NCI-H1436 (cell line): ENCODE results near the gene PREX1.

ENCODE experiments used
- DNase-seq: peaks from one replicate; lab custom pipeline; 2025; lab: John Stamatoyannopoulos, UW

The PREX1 gene

DNA sequence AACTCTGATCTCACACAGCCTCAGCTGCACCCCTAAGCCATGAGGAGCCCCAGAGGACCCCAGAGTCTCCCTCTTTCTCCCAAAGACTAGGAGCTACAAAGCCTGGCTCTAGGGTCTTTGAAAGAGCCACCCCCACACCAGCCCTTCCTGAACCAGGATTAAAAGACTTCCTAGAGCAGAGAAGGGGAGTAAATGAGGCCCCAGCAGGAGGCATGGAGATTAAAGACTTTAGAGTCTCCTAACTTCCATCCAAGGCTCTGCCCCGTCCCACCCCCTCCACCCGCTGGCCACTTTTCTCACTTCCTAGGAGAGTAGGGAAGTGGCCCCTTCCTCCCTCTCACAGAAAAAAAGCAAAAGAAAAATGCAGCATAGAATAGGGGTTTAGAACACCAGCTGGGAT is 1.7 kb downstream of the PREX1 start:
- DNase-seq = no peak

DNA sequence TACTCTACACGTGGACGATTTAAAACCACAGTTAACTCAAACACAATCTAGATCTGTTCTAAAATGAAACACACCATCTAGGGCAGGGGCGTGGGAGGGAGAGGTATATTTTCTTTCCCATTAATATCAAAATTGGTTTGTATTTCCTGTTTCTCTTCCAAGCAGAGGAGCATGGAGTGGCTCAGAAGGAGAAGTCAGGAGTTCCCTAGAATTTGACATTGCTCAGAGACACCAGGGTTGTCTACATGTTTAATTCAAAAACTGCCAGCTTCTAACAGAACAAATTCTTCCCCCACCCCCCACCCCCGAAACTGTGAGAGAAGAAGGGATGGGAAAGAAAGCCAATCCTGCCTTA is 2.3 kb downstream of the PREX1 start:
- no peak for DNase-seq

DNA sequence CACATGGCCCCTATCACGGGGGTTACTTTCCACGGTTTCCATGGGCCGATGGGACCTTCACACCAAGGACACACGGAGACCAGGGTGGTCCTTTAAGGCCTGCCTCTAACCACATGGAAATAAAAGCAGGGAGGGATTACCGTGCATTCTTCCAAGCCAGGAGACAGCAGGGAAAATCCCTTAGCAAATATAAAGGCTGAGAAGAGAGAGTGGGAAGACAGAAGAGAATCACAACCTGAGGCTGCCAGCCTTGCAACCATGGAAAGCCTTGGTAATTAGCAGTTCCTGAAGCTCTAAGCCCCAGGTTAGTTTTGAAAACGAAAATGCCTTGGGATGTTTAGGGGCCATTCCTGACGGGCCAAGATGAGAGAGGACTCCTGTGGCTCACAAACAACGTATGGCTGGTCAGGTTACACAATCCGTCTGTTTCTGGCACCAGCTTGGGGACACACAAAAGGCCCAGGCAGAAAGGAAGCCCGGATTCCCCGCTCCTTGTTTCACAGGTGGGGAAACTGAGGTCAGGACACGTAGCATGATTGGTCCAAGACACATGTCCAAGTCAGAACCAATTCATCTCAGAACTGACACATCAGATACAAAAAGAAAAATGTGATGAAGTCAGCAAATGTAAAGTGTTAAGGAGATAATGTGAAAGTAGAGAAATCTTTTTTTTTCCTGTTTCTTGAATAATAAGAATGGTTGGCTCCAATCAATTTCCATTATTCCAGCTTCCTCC is 2.8 kb downstream of the PREX1 start:
- DNase-seq = no peak

DNA sequence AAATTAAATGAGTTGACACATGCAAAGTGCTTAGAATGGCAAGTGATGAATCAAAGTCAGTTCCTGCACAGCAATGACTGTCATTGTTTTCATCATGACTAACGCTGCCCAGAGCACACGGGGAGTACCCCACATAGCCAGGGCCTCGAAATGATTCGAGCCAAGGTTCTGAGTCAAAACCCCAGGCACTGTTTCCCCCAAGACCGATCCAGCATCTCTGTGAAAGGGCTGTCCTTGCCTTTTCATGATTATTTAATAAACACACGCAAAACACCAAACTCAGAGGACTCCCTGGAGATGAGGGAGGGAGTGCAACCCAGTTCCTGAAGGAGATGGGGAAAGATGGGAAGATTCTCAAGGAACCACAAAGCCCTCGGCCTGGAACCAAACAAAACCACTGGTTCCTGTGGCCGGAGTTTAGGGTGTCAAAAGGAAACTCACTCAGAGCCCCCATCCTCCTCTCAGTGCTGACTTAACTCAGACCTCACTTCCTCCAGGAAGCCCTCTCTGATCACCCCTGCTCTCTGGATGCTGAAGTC is 3.8 kb downstream of the PREX1 start:
- no peak for DNase-seq

DNA sequence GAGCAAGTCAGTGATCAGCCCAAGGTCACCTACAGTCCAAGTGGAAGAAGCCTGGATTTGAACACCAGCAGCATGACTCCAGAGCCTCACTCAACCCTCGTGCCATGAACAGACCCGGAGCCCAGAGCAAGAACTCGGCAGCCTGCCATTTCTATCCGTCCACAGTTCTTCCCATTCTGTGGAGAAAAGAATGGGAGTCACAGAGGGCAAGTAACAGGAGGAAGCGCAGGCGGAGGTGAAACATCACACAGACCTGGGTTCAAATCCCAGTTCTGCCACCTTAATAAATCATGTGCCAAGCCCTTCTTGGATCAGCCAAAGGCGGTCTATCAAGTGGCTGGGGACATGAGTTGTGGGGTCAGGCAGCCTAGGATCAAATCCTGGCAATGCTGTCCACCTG is 4.3 kb downstream of the PREX1 start:
- DNase-seq = no peak

DNA sequence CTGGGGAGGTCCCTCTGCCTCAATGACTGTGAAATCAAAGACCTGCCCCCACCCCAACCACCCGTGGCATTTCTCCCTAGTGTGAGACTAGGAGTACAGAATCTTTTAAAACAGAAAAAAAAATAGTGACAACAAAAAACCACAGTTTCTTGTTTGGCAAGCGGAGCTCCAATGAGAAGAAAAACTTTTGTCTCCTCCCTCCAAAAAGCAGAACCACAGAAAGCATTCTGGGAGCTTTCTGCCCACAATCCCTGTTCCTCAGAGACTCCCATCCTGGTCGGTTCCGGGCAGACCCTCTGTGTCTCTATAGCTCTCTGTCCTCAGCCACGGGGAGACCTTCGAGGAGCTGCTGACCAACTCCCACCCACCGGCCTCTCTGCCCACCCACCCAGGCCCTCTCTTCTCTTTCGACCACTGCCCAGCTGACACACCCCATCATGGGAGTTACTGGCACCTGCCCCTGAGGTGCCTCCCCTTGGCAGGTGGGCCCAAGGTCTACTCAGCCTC is 4.9 kb downstream of the PREX1 start:
- no peak for DNase-seq

DNA sequence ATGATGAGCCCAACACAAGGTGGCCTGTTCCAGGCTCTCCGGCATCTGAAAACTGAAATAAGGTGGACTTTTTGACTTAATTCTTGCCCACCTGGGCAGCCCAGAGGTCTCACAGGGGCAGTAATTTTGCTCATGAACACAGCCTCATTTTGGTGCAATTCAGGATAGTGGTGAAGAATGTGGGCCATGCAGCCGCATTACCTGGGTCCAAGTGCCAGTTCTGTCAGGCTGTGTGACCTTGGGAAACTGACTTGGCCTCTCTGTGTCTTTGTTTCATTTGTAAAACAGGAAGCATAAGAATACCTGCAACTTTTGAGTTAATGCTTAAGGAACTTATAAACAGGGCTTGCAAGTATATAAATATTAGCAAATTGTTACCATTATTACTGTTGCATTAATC is 5.6 kb downstream of the PREX1 start:
- DNase-seq = no peak

DNA sequence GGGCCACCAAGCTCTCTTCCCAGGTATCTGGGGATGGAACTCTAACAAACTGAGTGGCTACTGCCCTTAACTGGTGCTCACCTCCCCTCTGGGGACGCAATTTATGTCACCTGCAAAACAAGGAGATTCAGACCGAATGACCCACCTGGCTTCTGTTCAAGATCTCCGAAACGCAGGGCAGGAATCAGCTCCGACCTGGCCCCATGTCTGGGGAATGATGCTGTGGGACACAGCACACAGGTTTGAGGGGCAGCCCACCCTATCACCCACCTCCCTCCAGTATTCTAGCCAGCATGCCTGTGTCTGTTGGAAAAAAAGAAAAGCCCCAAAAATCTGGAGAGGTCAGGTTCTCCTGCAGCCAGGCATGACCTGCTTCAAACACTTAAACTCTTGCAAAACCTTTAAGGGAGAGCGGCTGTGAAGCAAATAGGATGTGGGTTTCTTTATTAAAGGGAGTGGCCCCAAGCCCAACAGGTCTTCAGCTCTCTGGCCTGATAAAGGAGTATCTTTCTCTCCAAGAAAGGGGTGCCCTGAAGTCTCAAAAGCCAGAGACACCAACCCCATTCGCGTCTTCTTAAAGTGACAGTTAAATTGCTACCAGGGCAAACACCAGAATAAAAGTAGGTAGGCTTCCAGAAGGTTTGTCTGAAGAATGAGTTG is 6.4 kb downstream of the PREX1 start:
- no peak for DNase-seq

DNA sequence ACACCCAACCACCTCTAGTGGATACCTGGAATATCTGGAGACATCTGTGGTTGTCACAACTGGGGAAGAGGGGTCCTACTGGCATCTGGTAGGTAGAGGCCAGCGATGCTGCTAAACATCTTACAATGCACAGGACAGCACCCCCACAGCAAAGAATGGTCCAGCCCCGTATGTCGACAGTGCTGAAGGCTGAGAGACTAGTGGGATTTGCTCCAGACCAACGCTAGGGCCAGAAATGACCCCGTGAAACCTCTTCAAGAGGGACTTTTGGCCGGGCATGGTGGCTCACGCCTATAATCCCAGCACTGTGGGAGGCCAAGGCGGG is 7.2 kb downstream of the PREX1 start:
- DNase-seq = no peak

DNA sequence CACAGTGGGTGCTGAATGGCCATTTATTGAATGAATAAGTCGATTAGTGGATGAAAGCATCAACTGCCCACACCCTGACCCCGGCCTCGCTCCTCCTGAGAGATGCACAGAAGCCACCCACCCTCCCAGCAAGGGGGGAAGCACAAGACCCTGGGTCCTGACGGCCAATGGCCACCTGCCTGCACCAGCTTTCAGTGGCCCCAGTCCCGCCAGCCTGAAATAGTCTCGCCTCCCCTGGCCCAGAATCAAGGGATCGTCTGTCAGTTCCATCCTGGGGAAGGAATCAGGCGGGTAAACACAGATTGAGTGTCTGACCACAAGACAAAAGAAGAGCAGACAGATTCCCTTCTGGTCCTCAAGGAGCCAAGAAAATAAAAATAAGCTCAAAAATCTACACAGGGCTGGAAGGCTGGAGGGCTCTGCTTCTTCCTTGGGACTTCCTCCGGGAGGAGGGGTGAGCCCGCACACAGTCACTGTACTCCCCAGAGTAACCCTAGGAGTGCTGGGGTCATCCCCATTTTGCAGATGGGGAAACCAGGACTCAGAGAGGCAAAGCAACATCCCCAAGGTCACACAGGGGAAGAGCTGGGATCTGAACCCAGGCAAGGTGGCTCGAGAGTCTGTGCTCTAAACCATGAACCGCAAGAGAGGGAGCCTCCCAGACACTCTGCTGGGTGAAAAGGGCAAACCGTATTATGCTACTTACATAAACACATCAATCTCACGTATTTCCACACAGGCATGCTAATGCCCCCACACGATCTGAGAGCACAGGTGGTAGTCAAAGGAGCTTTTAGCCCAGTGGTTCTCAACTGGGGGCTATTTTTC is 7.8 kb downstream of the PREX1 start:
- no peak for DNase-seq

DNA sequence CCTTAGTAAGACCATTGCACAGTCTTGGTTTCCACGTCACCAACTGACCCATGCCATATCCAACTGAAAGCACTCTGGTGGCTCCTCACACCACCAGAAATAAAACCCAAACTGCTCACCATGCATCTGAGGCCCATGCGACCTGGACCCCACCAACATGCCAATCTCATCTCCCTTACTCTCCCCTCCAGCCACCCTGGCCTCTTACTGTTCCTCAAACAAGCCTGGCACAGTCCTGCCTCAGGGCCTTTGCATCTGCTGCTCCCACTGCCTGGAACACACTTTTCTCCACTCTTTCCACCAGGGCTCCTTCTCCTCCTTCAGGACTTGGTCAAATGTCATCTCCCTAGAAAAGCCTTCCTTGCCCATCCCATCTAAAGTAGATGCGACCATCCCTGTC is 8.7 kb downstream of the PREX1 start:
- no peak for DNase-seq

DNA sequence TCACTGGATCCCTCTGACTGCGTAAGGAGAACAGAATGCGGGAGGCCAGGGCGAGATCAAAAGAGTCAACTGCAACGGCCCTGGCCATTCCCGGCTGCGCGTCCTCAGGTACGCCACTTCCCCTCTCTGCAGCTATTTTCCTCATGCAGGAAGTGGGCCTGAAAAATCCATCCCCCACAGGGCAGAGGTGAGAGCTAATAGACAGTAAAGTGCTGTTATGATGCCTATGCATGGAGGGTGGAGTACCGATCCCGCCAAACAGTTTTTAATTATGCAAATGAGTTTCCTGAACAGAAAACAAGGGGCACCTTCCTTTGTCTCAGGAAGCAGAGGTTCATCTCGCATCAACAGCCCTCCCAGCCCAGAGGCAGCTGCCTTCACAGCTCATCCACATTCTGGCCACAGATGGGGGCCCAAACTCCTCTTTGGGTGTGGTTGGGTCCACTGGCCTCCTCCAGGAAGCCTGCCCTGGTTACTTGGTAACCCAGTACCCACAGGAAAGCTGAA is 9.3 kb downstream of the PREX1 start:
- DNase-seq = no peak

DNA sequence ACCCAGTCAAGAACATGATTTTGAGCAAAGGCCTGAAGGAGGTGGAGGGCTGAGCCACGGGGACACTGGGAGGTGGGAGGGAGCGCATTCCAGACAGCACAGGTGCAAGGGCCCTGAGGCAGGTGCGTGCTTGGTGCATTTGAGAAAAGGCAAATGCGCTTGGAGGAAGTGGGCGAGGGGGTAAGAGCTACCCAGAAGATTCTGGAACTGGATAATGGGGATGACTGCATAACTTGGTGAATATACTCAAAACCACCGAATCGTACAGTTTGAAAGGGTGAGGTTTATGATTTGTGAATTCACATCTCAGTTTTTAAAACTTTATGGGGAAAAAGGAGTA is 9.8 kb downstream of the PREX1 start:
- DNase-seq = no peak

DNA sequence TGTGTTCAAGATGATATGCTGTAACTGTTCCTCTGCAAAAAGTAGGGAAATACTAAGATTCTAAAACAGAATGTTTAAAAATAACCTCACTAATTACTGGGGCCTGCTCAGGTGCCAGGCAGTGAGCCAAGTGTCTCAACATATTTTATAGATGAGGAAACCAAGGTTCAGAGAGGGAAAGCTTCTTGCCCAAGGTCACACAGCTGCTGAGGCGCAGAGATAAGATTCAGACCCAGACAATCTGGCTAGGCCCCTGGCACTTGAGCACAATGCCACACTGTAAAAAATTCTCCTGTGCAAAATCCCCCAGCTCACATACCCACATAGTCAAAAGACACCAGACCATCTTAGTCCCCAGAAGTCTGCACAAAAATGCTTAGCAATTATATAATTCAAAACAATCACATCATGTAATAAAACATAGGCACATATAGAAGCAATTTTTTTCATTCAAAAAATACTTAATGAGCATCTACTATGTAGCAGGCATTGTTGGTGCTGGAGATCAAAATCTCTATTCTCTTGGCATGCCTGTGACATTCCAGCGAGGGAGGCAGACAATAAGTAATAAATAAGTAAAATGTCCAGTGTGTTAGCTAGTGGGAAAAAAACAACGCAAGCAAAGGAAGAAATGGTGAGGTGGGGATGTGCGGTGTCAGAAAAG is 10.3 kb downstream of the PREX1 start:
- no peak for DNase-seq

DNA sequence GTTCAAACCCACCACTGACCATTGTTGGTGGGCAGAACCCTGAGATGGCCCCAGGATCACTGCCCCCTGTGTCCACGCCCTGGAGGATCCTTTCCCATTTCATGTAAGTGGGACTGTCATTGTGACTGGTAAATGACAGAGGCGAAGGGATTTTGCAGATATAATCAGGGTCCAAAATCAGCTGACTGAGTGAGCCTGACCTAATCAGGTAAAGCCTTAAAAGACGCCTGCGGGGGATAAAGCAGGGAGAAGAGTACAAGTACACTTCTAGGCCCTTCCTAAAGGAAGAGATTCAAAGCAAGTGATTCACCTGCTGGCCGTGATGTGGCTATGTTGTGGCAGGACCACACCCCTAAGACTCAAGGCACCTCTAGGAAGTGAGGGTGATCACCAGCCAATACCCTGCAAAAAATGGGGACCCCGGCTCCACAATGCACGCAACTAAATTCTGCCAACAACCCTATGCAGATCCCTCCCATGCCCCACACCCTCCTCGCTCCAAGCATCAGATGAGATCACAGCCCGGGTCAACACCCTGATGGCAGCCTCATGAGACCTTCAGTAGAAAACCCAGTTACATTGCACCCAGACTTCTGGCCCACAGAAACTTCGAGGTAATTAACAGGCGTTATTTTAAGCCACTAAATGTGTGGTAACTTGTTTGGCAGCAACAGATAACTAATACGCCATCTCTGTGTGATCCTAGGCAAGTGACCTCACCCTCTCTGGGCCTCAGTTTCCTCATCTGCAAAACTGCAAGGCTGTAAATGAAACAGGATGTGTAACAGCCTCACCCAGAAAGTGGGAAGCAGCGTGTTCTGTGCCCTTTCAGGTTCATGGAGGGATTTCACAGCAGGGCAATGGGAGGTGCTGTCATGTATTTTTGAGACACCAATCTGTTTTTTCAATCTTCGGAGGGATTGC is 11.3 kb downstream of the PREX1 start:
- DNase-seq = no peak

DNA sequence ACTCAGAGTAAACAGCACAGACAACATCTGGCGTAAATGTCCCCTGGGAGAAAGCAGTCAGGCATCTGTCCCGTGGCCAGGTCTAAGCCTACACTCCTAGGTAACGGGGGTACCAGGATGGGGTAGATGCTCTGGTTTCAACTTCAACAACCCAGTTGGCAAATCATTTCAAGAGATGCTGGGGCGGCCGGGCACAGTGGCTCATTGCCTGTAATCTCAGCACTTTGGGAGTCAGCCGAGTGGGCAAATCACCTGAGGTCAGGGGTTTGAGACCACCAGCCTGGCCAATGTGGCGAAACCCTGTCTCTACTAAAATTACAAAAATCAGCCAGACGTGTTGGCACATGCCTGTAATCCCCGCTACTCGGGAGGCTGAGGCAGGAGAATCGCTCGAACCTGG is 12.3 kb downstream of the PREX1 start:
- no peak for DNase-seq

DNA sequence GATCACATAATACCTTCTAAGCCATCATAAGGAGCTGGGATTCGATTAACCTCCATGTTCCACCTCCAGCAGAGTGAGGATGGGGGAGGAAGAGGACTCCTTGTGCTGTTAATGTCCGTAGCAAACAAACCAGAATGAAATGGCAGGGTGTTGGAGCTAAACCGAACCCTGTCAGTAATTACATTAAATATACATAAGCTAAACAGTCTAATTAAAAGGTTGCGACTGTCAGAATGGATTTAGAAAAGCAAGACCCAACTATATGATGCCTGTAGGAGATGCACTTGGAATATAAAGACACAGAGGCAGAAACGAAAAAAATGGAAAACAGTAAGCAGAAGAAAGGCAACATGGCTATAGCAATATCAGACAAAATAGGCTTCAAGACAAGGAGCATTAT is 13.2 kb downstream of the PREX1 start:
- DNase-seq = no peak

DNA sequence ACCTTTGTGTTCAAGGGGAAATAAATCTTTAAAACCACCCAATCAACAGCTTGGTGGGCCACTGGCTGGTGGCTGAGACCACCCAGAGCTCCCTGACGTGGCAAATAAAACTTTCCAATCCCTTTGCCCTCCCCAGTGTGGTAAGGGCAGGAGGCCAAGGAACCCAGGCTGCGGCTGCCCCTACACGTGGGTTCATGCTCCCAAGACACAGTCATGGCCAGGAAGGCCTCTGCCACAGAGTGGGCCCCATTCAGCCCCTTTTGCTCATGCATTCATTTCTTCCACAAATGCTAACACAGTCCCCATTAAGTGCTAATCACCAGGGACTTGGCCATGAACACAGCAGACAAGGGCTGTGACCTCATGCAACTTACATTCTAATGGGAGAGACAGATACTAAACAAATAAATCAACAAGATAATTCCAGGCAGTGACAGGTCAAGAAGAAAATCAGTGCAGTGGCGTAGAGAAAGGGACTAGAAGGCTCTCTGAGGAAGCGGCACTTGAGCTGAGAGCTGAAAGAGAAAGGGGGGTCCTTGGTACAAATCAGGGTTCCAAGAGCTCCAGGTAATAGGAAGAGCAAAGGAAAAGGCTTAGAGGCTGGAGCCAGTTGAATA is 13.8 kb downstream of the PREX1 start:
- DNase-seq = no peak

DNA sequence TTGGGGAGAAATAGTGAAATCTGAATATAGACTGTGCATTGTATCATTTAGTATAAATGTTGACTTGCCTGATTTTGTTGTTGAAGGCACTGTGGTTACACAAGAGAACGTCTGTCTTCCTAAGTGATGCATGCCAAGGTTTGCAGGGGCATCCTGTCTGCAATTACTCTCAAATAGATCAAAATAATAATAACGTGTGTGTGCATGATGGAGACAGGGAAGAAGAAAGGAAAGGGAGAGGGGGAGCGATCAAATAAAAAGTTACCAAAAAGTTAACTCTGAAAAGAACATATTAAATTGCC is 14.4 kb downstream of the PREX1 start:
- no peak for DNase-seq

DNA sequence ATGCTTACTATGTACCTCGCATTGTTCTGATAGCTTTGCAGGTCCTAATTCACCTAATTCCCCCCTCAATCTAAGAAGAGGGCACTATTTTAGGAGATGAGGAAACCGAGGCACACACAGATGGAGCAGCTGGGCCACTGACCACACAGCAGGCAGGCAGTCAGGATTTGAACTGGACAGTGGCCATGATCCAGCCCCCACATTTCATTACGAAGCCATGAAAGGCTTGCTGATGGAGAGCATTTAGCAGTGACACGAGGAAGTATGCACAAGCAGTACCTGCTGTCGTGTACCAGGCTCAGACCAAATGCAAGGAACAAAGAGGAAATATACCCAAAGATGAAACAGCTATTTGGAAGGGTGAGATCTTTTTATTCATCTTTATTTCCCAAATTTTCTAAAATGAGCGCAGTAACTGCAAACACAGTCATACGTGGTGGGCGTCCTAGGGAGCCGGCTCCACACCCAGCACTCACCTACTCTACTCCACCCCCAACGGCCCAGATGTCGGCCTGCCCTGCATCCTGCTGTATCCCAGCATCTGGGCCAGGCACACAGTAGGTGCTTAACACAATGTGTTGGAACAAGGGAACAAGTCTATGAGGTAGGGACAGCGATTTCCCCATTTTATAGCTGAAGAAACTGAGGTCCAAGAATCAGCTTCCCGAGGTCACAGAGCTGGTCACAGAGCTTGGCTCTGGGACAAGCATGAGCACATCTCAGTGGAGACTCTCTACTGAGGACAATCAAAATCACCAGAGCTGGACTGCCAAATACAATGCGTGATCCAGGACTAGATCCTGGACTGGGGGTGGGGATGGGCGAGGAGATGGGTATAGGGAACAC is 15.0 kb downstream of the PREX1 start:
- DNase-seq = no peak
